ENCODE measurements around the gene LY6G6F. TPM values are rescaled to one million over a fixed set of nuclear protein-coding genes. Genes with fewer than 3 reads are reported as not detected.

The LY6G6F gene
- total and polyA plus RNA-seq, 2 donors (not counting 3 experiments of a cell fraction or from before 2014, with no cell fraction given) = not detected

- DNase-seq (ENCODE audit: low read depth, low spot score) (no peak), FAIRE-seq (no peak)
- Histone ChIP-seq H3K79me2 (ENCODE audit: control insufficient read depth, insufficient read depth, low read length) (no peaks in the 10 kb centered on the region), H3K9me3 (replicated peaks; ENCODE audit: control insufficient read depth, insufficient read depth, low read length) (no peaks in the 10 kb centered on the region), H4K20me1 (replicated peaks; ENCODE audit: control insufficient read depth, extremely low read depth, insufficient read depth, low read length) (no peaks in the 10 kb centered on the region), H2AFZ (ENCODE audit: low read depth, low read length) (no peak overlapping the region), H3K27me3 (ENCODE audit: control insufficient read depth in 2 of 2, insufficient read depth in 2 of 2, low read length in 2 of 2) (peaks cover 0 to 2% of the 10 kb centered on the region in 2 experiments), H3K9me1 (replicated peaks; ENCODE audit: control insufficient read depth, extremely low read depth, insufficient read depth, low read length) (no peaks in the 10 kb centered on the region), H3K36me3 (ENCODE audit: control insufficient read depth in 2 of 2, extremely low read depth in 1 of 2, insufficient read depth in 2 of 2, low read length in 2 of 2) (no peaks in the 10 kb centered on the region), H3K4me2 (ENCODE audit: insufficient read depth, low read length) (no peak overlapping the region), H3K9ac (replicated peaks; ENCODE audit: extremely low read depth, insufficient read depth, low read length) (no peak overlapping the region), H3K4me3 (replicated peaks in 1 of 3; ENCODE audit: insufficient read depth in 1 of 3, low read depth in 1 of 3, low read length in 3 of 3) (no peak overlapping the region), H3K27ac (ENCODE audit: insufficient read depth, low read depth, low read length) (no peak overlapping the region), H3K4me1 (ENCODE audit: control insufficient read depth, extremely low read depth, insufficient read depth, low read length) (no peaks in the 10 kb centered on the region)
- dilution Hi-C loops (cut with MboI; ENCODE audit: extremely low pct_ligation_motif_present, low sequenced_read_pairs) = no loop called here
- CTCF ChIA-PET = no interaction called here
- no TSS peak for BruUV-seq (replicated peaks)
- POLR2A ChIA-PET = no interaction called here
- TF ChIP-seq JUN (IDR thresholded peaks at IDR 0.05; ENCODE audit: borderline replicate concordance, insufficient read depth, insufficient read length, low read depth) (no peak), EZH2 (IDR thresholded peaks at IDR 0.05; ENCODE audit: borderline replicate concordance, low read depth, low read length, severe bottlenecking) (no peak), POLR2A (IDR thresholded peaks at IDR 0.05; ENCODE audit: low read depth, low read length) (no peak)
- intact Hi-C loops (cut with micrococcal nuclease) = no loop called here
Observed at GRCh38 chr6:31718265-31718664, 11.6 kb downstream of the LY6G6F start.

GRCh38 chr6:31719001-31719400 is 12.3 kb downstream of the LY6G6F start:
- Histone ChIP-seq H2AFZ (ENCODE audit: low read depth, low read length) (no peak overlapping the region), H3K9me1 (replicated peaks; ENCODE audit: control insufficient read depth, extremely low read depth, insufficient read depth, low read length) (no peaks in the 10 kb centered on the region), H3K9ac (replicated peaks; ENCODE audit: extremely low read depth, insufficient read depth, low read length) (no peak overlapping the region), H3K4me3 (replicated peaks in 1 of 3; ENCODE audit: insufficient read depth in 1 of 3, low read depth in 1 of 3, low read length in 3 of 3) (no peak overlapping the region), H3K79me2 (ENCODE audit: control insufficient read depth, insufficient read depth, low read length) (no peaks in the 10 kb centered on the region), H3K27ac (ENCODE audit: insufficient read depth, low read depth, low read length) (no peak overlapping the region), H3K4me2 (ENCODE audit: insufficient read depth, low read length) (no peak overlapping the region), H3K36me3 (ENCODE audit: control insufficient read depth in 2 of 2, extremely low read depth in 1 of 2, insufficient read depth in 2 of 2, low read length in 2 of 2) (no peaks in the 10 kb centered on the region), H3K9me3 (replicated peaks; ENCODE audit: control insufficient read depth, insufficient read depth, low read length) (no peaks in the 10 kb centered on the region), H3K27me3 (ENCODE audit: control insufficient read depth in 2 of 2, insufficient read depth in 2 of 2, low read length in 2 of 2) (peaks cover 0 to 2% of the 10 kb centered on the region in 2 experiments), H3K4me1 (ENCODE audit: control insufficient read depth, extremely low read depth, insufficient read depth, low read length) (no peaks in the 10 kb centered on the region), H4K20me1 (replicated peaks; ENCODE audit: control insufficient read depth, extremely low read depth, insufficient read depth, low read length) (no peaks in the 10 kb centered on the region)
- dilution Hi-C loops (cut with MboI; ENCODE audit: extremely low pct_ligation_motif_present, low sequenced_read_pairs) = no loop called here
- CTCF ChIA-PET = no interaction called here
- no peak for FAIRE-seq
- no peak for DNase-seq (ENCODE audit: low read depth, low spot score)
- intact Hi-C loops (cut with micrococcal nuclease) = no loop called here
- POLR2A ChIA-PET = no interaction called here
- TF ChIP-seq POLR2AphosphoS5 (IDR thresholded peaks at IDR 0.05; ENCODE audit: insufficient read depth, low read depth, low read length) = no peak
- TF ChIP-seq FOS (IDR thresholded peaks at IDR 0.05; ENCODE audit: borderline replicate concordance, insufficient read depth, low read length) = no peak
- no peak for TF ChIP-seq JUN (IDR thresholded peaks at IDR 0.05; ENCODE audit: borderline replicate concordance, insufficient read depth, insufficient read length, low read depth)
- TF ChIP-seq MYC (IDR thresholded peaks at IDR 0.05; ENCODE audit: low read depth, low read length) = no peak
- no peak for TF ChIP-seq CTCF (IDR thresholded peaks at IDR 0.05; ENCODE audit: extremely low read depth in 1 of 2, insufficient read depth in 1 of 2, low read depth in 1 of 2, low read length in 2 of 2)
- no peak for TF ChIP-seq GATA2 (IDR thresholded peaks at IDR 0.05; ENCODE audit: insufficient read depth, insufficient read length, low read depth, low read length)
- TF ChIP-seq EZH2 (IDR thresholded peaks at IDR 0.05; ENCODE audit: borderline replicate concordance, low read depth, low read length, severe bottlenecking) = no peak
- no peak for TF ChIP-seq MAX (IDR thresholded peaks at IDR 0.05; ENCODE audit: insufficient read depth, insufficient read length)
- no peak for TF ChIP-seq POLR2A (IDR thresholded peaks at IDR 0.05; ENCODE audit: low read depth, low read length)
- no TSS peak for BruUV-seq (replicated peaks)

Data from endothelial cell of umbilical vein (primary cell).